IPS-18c (cell line): ENCODE data around the gene IKZF1.

ENCODE experiments used
- H3K4me3 ChIP-seq: 2 replicates; pipeline ENCODE4 v1.7.0; 2013; ENCODE audit warnings: low read depth, mild to moderate bottlenecking, low read length, moderate library complexity; ENCODE audit not compliant: insufficient read depth
- H3K9me3 ChIP-seq: one replicate; pipeline ENCODE4 v1.6.1; 2013; ENCODE audit warnings: mild to moderate bottlenecking, low read length, moderate library complexity; ENCODE audit not compliant: control insufficient read depth, insufficient read depth

Gene IKZF1

GRCh38 chr7:50339990-50340500, 35.5 kb downstream of the IKZF1 start:
- Histone ChIP-seq H3K4me3 (no peak overlapping the region), H3K9me3 (no peaks in the 10 kb centered on the region)

DNA sequence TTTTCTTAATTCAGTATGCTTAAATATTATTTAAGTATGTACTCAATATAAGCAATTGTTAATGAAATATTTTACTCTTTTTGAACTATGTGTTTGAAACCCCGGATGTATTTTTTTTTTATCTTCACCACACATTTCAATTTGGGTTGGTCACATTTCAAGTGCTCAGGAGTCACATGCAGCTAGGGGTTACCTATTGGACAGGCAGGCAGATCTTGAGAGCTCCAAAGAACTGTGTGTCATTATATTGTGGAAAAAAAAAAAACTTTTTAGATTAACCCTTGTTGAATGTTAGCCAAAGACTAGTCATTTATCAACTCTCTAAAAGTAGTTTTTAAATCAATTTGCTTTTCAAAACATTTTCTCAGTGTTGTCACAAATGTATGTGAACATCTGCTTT, 37.2 kb downstream of the IKZF1 start:
- no peaks in the 10 kb centered on the region for H3K9me3 ChIP-seq

GRCh38 chr7:50342616-50343114, 38.1 kb downstream of the IKZF1 start:
- H3K9me3 ChIP-seq, result no peaks in the 10 kb centered on the region
- no peak overlapping the region for H3K4me3 ChIP-seq

More for the DNA sequence above, 37.2 kb downstream of the IKZF1 start:
- H3K4me3 ChIP-seq, result no peak overlapping the region

DNA sequence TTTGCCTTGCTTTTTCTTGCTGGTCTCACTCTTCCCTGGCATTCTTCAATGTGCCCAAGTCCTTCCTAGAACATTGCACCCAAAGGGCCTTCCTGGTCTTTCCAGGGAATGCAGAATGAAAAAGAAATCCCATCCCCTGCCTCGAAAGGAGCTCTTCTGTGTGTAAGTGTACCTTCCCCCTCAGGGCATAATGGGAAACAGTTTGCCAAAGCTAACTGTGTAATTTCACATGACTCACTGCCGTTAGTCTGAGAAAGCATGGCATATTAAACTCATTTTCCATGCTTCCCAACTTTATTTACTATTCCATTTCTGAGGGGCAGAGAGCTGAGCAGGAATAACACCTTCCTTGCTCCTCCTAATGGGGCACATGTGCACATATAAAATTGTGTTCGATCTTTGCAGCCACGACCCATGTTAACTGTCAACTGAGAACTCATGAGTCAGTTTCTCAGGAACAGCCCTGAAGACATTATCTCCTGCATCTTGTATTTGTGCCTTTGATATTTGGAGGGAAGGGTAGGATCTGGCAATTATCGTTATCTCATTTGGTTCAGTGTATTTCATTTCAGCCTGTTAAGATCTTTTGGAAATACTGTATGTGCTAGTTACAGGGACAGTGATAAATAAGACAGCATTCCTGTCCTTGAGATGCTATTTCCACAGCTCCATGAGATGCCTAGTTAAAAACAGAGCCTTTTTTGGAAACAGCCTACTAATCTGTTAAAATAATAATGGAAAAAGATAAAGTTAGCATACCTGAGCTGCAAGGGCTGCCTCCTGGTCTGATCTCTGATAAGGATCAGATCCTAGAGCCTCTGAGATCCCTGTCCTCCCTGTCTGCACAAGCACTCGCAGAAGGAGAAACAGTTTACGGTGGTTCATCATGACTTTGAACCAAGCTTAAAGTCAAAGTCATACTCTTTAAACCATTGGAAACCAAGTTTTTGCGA, 42.3 kb downstream of the IKZF1 start:
- H3K4me3 ChIP-seq, result no peak overlapping the region
- no peaks in the 10 kb centered on the region for H3K9me3 ChIP-seq

DNA sequence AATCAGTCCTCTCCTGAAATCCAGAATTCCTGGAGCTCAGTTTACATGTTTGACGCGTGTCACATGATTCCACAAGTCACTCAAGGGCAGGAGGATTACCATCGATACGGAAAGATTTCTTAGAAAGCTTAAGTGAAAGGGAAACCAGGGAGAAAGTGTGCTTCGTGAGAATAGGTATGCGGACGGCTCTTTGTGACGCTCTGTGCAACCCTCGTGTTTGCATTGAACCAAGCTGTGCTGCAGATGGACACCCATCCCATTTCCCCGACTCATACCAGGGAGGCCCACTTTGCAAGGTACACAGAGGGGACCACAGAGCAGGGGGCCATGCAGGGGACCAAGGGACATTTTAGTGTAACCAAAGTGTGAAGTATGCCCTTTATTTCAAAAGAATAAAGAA, 43.2 kb downstream of the IKZF1 start:
- Histone ChIP-seq H3K9me3 (no peaks in the 10 kb centered on the region), H3K4me3 (no peak overlapping the region)

DNA sequence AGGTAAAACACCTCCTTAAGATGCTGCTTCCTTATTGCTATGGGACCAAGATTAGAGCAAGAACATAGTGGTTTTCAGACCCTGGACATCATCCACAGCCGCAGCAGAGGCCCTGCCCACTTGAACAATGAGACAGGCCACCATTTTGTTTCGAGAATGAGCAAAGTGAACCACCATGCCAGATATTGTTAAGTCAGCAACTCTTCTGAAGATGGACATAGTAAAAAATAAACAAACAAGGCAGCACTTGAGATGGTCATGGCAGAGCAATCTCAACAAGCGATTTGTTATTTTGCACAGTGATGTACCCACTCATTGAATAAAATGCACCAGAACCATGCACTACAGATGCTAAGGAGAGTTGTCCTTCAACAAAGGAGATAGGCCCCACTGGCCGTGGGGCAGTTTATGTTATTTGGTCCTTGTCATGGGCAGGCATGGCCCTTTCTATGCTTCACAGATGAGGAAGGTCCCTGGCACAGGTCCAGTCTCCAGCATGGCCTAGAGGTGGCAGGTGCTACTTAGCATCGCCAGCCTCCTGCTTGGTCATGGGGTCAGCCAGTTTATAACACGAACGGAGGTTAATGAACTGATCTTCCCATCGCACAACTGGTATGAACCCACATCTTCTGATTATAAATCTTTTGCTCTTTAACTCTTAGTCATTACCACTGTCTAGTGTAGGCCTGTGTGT, 44.1 kb downstream of the IKZF1 start:
- Histone ChIP-seq H3K4me3 (no peak overlapping the region), H3K9me3 (no peaks in the 10 kb centered on the region)

DNA sequence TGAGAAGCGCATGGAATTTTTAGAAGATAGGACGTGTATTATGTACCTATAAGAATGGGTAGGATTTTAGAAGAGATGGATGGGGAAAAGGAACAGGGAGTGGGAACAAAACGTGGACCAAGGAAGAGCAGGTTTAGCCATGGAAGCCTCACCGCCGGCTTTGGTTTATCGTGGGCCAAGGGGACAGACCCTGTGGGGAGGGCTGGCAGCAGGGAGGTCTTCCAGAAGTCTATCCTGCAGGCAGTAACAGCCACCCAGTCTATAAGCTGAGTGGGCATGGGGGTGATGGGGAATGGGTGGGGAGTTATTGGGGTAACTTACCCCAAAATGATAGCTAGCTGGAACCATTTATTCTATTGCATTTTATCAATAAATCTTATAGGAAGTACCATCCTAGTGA, 44.9 kb downstream of the IKZF1 start:
- Histone ChIP-seq H3K4me3 (no peak overlapping the region), H3K9me3 (no peaks in the 10 kb centered on the region)

GRCh38 chr7:50349963-50350944, 45.7 kb downstream of the IKZF1 start:
- no peak overlapping the region for H3K4me3 ChIP-seq

GRCh38 chr7:50351267-50351666, 46.8 kb downstream of the IKZF1 start:
- Histone ChIP-seq H3K4me3 (no peak overlapping the region), H3K9me3 (no peaks in the 10 kb centered on the region)

More at GRCh38 chr7:50349963-50350944, 45.7 kb downstream of the IKZF1 start:
- H3K9me3 ChIP-seq, result no peaks in the 10 kb centered on the region

DNA sequence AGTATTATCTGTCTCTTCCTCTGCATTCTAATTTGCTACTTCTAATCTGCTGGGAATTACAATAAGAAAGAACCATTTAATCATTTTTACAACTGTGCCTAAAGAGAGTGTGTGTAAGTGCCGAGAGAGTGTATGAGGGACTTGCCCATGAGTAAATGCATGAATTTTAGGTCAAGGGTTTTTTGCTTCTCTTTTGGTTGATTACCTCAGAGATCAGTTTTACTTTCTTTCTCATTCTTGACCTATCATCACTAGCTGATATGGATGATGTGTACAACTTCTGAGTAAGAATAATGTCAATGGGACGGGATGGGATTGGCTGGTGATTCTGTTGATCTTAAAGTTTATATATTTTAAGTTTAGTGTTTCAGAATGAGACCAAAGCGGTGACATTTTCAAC, 47.8 kb downstream of the IKZF1 start:
- H3K4me3 ChIP-seq, result no peak overlapping the region
- no peaks in the 10 kb centered on the region for H3K9me3 ChIP-seq

- Histone ChIP-seq H3K9me3 (no peaks in the 10 kb centered on the region), H3K4me3 (no peak overlapping the region)
These were observed 48.2 kb downstream of the IKZF1 start for GRCh38 chr7:50352751-50353150.

DNA sequence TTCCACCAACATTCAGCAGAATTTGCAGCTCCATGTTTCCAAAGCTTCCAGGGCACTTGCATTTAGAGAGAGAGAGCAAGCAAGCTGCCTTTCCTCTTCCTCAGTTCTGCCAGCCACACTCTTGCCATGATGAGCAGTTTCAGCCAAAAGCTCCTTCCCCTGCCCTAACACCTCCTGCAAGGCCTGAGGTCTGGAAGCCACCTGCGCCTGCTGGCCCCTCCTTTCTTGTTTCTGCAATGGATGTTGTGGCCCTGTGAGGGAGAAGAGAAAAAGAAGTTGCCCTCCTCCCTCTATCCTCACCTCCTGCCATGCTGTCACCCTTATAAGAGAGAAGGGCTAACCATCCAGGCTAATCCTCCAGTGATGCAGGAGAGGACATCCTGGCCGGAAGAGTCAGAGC, 48.7 kb downstream of the IKZF1 start:
- H3K4me3 ChIP-seq, result no peak overlapping the region
- no peaks in the 10 kb centered on the region for H3K9me3 ChIP-seq

- H3K9me3 ChIP-seq, result no peaks in the 10 kb centered on the region
These were observed 49.5 kb downstream of the IKZF1 start for GRCh38 chr7:50353894-50354595.

DNA sequence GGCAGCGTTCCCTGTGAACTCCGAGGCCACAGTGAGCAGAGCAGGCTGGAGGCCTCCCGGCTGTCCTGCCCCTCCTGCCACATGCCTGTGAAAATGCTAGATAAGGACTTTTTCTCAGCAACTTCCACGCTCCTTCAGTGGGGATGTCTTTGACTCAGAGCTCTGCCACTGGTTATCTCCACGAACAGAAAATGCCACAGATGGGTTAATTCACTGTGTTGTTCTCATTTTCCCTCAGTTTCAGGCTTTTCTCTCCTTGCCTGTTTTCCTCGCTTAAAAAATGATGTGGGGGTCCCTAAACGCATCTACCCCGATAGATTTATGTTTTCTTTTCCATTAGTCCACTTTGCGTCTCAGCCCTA, 51.3 kb downstream of the IKZF1 start:
- H3K4me3 ChIP-seq, result no peak overlapping the region
- H3K9me3 ChIP-seq, result no peaks in the 10 kb centered on the region

More at GRCh38 chr7:50353894-50354595, 49.5 kb downstream of the IKZF1 start:
- H3K4me3 ChIP-seq, result no peak overlapping the region

GRCh38 chr7:50356212-50356944, 51.9 kb downstream of the IKZF1 start:
- no peak overlapping the region for H3K4me3 ChIP-seq
- no peaks in the 10 kb centered on the region for H3K9me3 ChIP-seq

DNA sequence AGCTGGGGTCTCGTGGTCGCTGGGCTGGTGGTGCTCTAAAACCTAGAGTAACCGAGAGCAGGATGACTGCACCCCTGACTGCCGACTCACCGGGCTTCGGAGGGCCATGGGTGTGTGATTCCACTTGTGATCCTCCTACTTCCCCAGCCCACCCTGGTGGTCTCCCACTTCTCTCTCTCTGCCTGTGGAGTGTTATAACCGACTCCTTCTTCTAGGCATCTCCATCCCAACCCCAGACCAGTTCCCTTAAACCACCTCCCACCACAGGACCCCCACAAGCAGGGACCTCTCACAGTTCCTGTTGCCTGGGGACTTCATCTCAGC, 52.4 kb downstream of the IKZF1 start:
- Histone ChIP-seq H3K4me3 (no peak overlapping the region), H3K9me3 (no peaks in the 10 kb centered on the region)
